Body of pancreas (tissue), 4 donors: Measurements from ENCODE around the gene NUBP2. TPM values are rescaled to one million over a fixed set of nuclear protein-coding genes. Genes with fewer than 3 reads are reported as not detected.
A peak's percentile ranks its signal among the peaks of the same experiment; 100 is the strongest.

Experiments used
- ATAC-seq: fragments of 150-250 bp; one replicate; pipeline ENCODE4 v1.9.1; 2016
- DNase-seq, 4 donors: peaks; one replicate each; pipeline ENCODE4 v3.0.0-alpha.2; 2019
- H3K27ac ChIP-seq, 4 donors: fragments of 200-600 bp; sonication (generic); 1 replicate in 3 of 4; 2 replicates in 1 of 4; pipeline versions ENCODE4 v1.5.1 to v1.6.1; 2016 to 2019; ENCODE audit warnings: mild to moderate bottlenecking in 1 of 4, mixed read lengths in 1 of 4, moderate library complexity in 1 of 4
- H3K27me3 ChIP-seq, 2 donors: fragments of 200-600 bp; sonication (generic); one replicate each; pipeline ENCODE4 v1.6.0; 2016; ENCODE audit warnings: mild to moderate bottlenecking in 1 of 2
- H3K36me3 ChIP-seq, 2 donors: fragments of 200-600 bp; sonication (generic); replicated peaks in 1 of 2; 2 replicates each; pipeline ENCODE4 v1.5.1; 2016; ENCODE audit warnings: low read depth in 2 of 2; ENCODE audit not compliant: insufficient read depth in 1 of 2
- H3K4me1 ChIP-seq: fragments of 200-600 bp; sonication (generic); one replicate; pipeline ENCODE4 v1.6.0; 2016
- H3K4me3 ChIP-seq, 2 donors: fragments of 200-600 bp; sonication (generic); 1 replicate in 1 of 2; 2 replicates in 1 of 2; pipeline ENCODE4 v1.5.1; 2016 to 2019
- H3K9me3 ChIP-seq, 3 donors: fragments of 200-600 bp; sonication (generic); 1 replicate in 2 of 3; 2 replicates in 1 of 3; pipeline ENCODE4 v1.5.1; 2016
- CTCF ChIP-seq, 7 experiments: fragments of 450-650 bp in 4 of 7; fragments of 200-600 bp in 3 of 7; sonication (generic) in 3 of 7; IDR thresholded peaks; one replicate each; pipeline ENCODE4 v1.5.1; 2016 to 2019; ENCODE audit warnings: antibody characterized with exemption in 7 of 7
- POLR2A ChIP-seq, 3 donors: fragments of 450-650 bp; IDR thresholded peaks; one replicate each; pipeline ENCODE4 v1.6.1; 2016; ENCODE audit warnings: antibody characterized with exemption in 3 of 3, mild to moderate bottlenecking in 2 of 3
- WGBS, 2 donors: methylation state at CpG; one replicate each; pipeline ENCODE4 v1.1.5; 2017; 5-methylcytosine and 5-hydroxymethylcytosine counted together
- intact Hi-C: fragments of 100-400 bp; cut with DNase I; formaldehyde crosslinking; loops from one replicate; pipeline ENCODE4 v1.15.1; 2023
- total RNA-seq, 2 donors: library from RNA; depleted of rRNA; stranded (reverse); fragments of >200 nt; gene quantifications; one replicate each; pipeline ENCODE4 v1.1.0, GENCODE V29; 2016

The NUBP2 gene
- total RNA-seq, 2 donors from 2014 or later = 61.0 to 72.6 TPM

GRCh38 chr16:1779234-1779701 lies 3.5 kb upstream of the NUBP2 start:
- Histone ChIP-seq H3K4me1 (peaks cover 49% of the 10 kb centered on the region), H3K27me3 (no peaks in the 10 kb centered on the region), H3K9me3 (no peaks in the 10 kb centered on the region), H3K36me3 (peaks cover 8 to 9% of the 10 kb centered on the region in 2 donors), H3K27ac (peak overlapping the region in 1 of 4 donors; percentile 3), H3K4me3 (no peak overlapping the region)
- ATAC-seq = no peak
- TF ChIP-seq POLR2A (IDR thresholded peaks at IDR 0.05) (no peak), CTCF (IDR thresholded peaks at IDR 0.05) (no peak)
- DNase-seq = peak in 1 of 4 donors; percentile 7
- intact Hi-C loops = no loop called here
- WGBS, 2 donors = 80% methylated on average over 6 to 8 of the region's 8 CpGs

DNA sequence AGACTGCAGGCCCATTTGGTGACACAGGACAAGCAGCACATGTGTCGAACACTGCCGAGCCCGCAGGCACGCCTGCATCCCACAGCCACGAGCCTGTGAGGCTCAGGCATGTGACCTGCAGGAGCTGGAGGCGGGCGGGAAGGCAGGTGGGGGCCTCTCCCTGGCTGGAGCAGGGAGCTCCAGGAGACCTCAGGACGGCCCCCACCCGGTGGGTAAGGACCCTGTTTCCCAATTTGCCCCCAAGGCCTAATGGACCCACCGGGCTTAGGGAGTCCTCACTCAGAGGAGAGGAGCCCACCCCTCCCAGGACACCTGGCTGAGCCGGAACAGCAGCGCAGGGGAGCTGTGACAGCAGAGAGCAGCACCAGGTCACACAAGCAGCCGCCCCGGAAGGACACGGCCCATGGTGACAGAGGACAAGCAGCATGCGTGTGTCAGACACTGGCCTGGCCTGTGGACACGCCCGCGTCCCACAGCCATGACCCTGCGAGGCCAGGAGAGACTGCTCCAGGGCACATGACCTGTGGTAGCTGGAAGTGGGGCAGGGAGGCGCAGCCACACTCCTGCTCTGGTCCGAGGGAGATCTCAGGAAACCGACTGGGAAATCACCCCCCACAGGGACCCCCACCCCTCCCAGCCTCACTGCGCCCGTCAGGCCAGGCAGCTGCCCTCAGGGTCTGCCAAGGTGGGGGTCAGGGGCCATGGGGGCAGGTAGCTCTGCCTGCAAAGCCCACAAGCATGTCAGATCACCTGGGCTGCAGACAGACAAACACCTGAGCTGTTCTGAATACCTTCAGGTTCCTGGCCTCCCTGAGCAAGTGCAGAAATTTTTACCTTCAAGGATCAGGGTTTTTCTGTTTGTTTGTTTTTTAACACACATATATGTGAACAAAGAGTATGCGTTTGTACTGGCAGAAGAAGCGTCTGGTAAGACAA lies 2.8 kb upstream of the NUBP2 start:
- ATAC-seq = no peak
- peaks cover 49% of the 10 kb centered on the region for H3K4me1 ChIP-seq

DNA sequence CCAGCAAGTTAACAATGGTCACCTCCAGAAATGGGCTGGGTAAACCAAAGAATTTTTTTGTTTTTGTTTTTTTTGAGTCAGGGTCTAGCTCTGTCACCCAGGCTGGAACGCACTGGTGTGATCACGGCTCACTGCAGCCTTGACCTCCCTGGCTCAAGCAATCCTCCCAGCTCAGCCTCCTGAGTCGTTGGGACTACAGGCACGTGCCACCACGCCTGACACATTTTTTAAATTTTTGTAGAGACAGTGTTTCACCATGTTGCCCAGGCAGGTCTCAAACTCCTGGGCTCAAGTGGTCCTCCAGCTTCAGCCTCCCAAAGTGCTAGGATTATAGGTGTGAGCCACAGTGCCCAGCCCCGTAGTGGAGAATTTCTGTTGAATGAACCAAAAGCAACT lies 2.1 kb upstream of the NUBP2 start:
- Histone ChIP-seq H3K4me1 (peaks cover 52% of the 10 kb centered on the region), H3K27me3 (no peaks in the 10 kb centered on the region), H3K27ac (peak overlapping the region in 1 of 4 donors; percentile 94), H3K4me3 (no peak overlapping the region), H3K9me3 (no peaks in the 10 kb centered on the region), H3K36me3 (peaks cover 8 to 9% of the 10 kb centered on the region in 2 donors)
- ATAC-seq (no peak), DNase-seq (peak in 1 of 4 donors; percentile 8)
- no peak for TF ChIP-seq POLR2A (IDR thresholded peaks at IDR 0.05)
- TF ChIP-seq CTCF (IDR thresholded peaks at IDR 0.05) = no peak
- intact Hi-C loops = no loop called here
- 61 to 62% methylated on average over 5 to 6 of the region's 6 CpGs for WGBS, 2 donors

More for the DNA sequence above, 2.8 kb upstream of the NUBP2 start:
- Histone ChIP-seq H3K27ac (peak overlapping the region in 2 of 4 donors; percentile 10 to 94), H3K4me3 (no peak overlapping the region), H3K9me3 (no peaks in the 10 kb centered on the region), H3K27me3 (no peaks in the 10 kb centered on the region), H3K36me3 (peaks cover 8 to 9% of the 10 kb centered on the region in 2 donors)
- peak in 1 of 4 donors; percentile 14 for DNase-seq
- peak in 2 of 3 donors; percentile 13 to 14 for TF ChIP-seq POLR2A (IDR thresholded peaks at IDR 0.05)
- TF ChIP-seq CTCF (IDR thresholded peaks at IDR 0.05) = no peak
- WGBS, 2 donors = 75 to 77% methylated on average over 3 to 27 of the region's 27 CpGs
- intact Hi-C loops = no loop called here

DNA sequence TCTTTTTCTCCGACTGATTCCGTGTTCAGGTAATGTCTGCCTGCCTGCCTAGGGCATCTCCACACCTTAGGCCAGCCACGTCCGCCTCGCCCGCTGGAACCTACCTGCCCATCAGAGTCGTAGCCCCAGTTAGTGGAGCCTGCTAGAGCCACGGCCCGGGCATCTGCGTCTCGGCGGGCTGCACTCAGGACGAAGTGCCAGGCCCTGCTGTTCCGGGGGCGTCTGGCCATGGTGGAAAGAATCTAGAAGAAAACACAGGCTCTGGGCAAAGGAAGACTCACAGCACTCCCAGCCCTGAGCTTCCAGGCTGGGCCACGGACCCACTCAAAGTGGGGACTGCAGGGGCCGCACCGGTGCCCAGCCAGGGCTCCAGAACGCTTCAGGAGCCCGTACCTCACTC lies 1.5 kb upstream of the NUBP2 start:
- H3K36me3 ChIP-seq = peaks cover 8 to 9% of the 10 kb centered on the region in 2 donors
- peaks cover 54% of the 10 kb centered on the region for H3K4me1 ChIP-seq
- no peaks in the 10 kb centered on the region for H3K27me3 ChIP-seq
- no peaks in the 10 kb centered on the region for H3K9me3 ChIP-seq
- H3K27ac ChIP-seq = peak overlapping the region; percentile 84 to 95 (median 94)
- WGBS, 2 donors = 48 to 57% methylated on average over 4 to 20 of the region's 20 CpGs
- ATAC-seq = no peak
- intact Hi-C loops = no loop called here
- DNase-seq = peak in 1 of 4 donors; percentile 12
- H3K4me3 ChIP-seq = peak overlapping the region; percentile 57 to 77
- TF ChIP-seq POLR2A (IDR thresholded peaks at IDR 0.05) (no peak), CTCF (IDR thresholded peaks at IDR 0.05) (no peak)
